ENCODE data around the gene ZNF22. TPM values are rescaled to one million over a fixed set of nuclear protein-coding genes. Genes with fewer than 3 reads are reported as not detected.
A peak's percentile ranks its signal among the peaks of the same experiment; 100 is the strongest.

ZNF22 gene
- polyA plus RNA-seq, 3 donors from 2014 or later, result 53.4 to 73.5 (median 58.8) TPM

- no peak overlapping the region for H3K4me3 Mint-ChIP-seq
- H3K4me1 Mint-ChIP-seq, result peaks cover 31 to 42% of the 10 kb centered on the region in 2 donors
- H3K27ac Mint-ChIP-seq, result peak overlapping the region in 4 of 6 donors; percentile 14 to 74 (median 50)
- no peak for DNase-seq
- H3K9me3 Mint-ChIP-seq, result no peaks in the 10 kb centered on the region
- peaks cover 9 to 33% (median 16%) of the 10 kb centered on the region in 3 donors for H3K36me3 Mint-ChIP-seq
- H3K27me3 Mint-ChIP-seq (ENCODE audit: low read depth in 3 of 3), result peaks cover 0 to 7% (median 0%) of the 10 kb centered on the region in 3 donors
Observed at GRCh38 chr10:44993922-44994751, 6.6 kb upstream of the ZNF22 start.

- H3K27me3 Mint-ChIP-seq (ENCODE audit: low read depth in 3 of 3), result peaks cover 0 to 8% (median 0%) of the 10 kb centered on the region in 3 donors
- peak overlapping the region in 2 of 5 donors; percentile 18 to 38 for H3K4me3 Mint-ChIP-seq
- peaks cover 8 to 25% (median 15%) of the 10 kb centered on the region in 3 donors for H3K36me3 Mint-ChIP-seq
- H3K9me3 Mint-ChIP-seq, result no peaks in the 10 kb centered on the region
- peak overlapping the region; percentile 46 to 74 (median 68) for H3K27ac Mint-ChIP-seq
- peaks cover 35 to 45% of the 10 kb centered on the region in 2 donors for H3K4me1 Mint-ChIP-seq
- DNase-seq, result no peak
Observed at GRCh38 chr10:44994752-44995530, 5.8 kb upstream of the ZNF22 start.

GRCh38 chr10:44995581-44995913 lies 5.2 kb upstream of the ZNF22 start:
- peaks cover 1 to 8% (median 3%) of the 10 kb centered on the region in 3 donors for H3K27me3 Mint-ChIP-seq (ENCODE audit: low read depth in 3 of 3)
- peak in 2 of 3 donors; percentile 22 to 23 for DNase-seq
- peak overlapping the region in 4 of 5 donors; percentile 1 to 54 (median 28) for H3K4me3 Mint-ChIP-seq
- peak overlapping the region; percentile 46 to 81 (median 72) for H3K27ac Mint-ChIP-seq
- H3K4me1 Mint-ChIP-seq, result peaks cover 41 to 51% of the 10 kb centered on the region in 2 donors
- no peaks in the 10 kb centered on the region for H3K9me3 Mint-ChIP-seq
- H3K36me3 Mint-ChIP-seq, result peaks cover 4 to 19% (median 10%) of the 10 kb centered on the region in 3 donors

- Mint-ChIP-seq H3K36me3 (peaks cover 4 to 15% (median 7%) of the 10 kb centered on the region in 3 donors), H3K4me3 (peak overlapping the region in 4 of 5 donors; percentile 1 to 54 (median 28)), H3K27me3 (ENCODE audit: low read depth in 3 of 3) (peaks cover 2 to 8% (median 4%) of the 10 kb centered on the region in 3 donors), H3K4me1 (peaks cover 45 to 53% of the 10 kb centered on the region in 2 donors), H3K9me3 (no peaks in the 10 kb centered on the region), H3K27ac (peak overlapping the region; percentile 46 to 81 (median 72))
- no peak for DNase-seq
Observed at GRCh38 chr10:44995914-44996669, 4.6 kb upstream of the ZNF22 start.

- Mint-ChIP-seq H3K27ac (peak overlapping the region in 1 of 6 donors; percentile 35), H3K4me1 (peaks cover 56 to 60% of the 10 kb centered on the region in 2 donors), H3K4me3 (no peak overlapping the region), H3K9me3 (no peaks in the 10 kb centered on the region), H3K27me3 (ENCODE audit: low read depth in 3 of 3) (peaks cover 2 to 8% (median 4%) of the 10 kb centered on the region in 3 donors), H3K36me3 (peaks cover 0 to 9% (median 3%) of the 10 kb centered on the region in 3 donors)
- no peak for DNase-seq
Observed at GRCh38 chr10:44997105-44997748, 3.5 kb upstream of the ZNF22 start.

GRCh38 chr10:44998146-44998631 lies 2.5 kb upstream of the ZNF22 start:
- no peak overlapping the region for H3K4me3 Mint-ChIP-seq
- H3K9me3 Mint-ChIP-seq, result no peaks in the 10 kb centered on the region
- H3K4me1 Mint-ChIP-seq, result peaks cover 66 to 69% of the 10 kb centered on the region in 2 donors
- no peak for DNase-seq
- peaks cover 2 to 8% (median 4%) of the 10 kb centered on the region in 3 donors for H3K27me3 Mint-ChIP-seq (ENCODE audit: low read depth in 3 of 3)
- H3K27ac Mint-ChIP-seq, result no peak overlapping the region
- peaks cover 0 to 10% (median under 1%) of the 10 kb centered on the region in 3 donors for H3K36me3 Mint-ChIP-seq

- Mint-ChIP-seq H3K4me3 (peak overlapping the region; percentile 84 to 94 (median 90)), H3K27me3 (ENCODE audit: low read depth in 3 of 3) (peaks cover 2 to 8% (median 4%) of the 10 kb centered on the region in 3 donors), H3K27ac (peak overlapping the region; percentile 88 to 96 (median 92)), H3K36me3 (peaks cover 18 to 23% (median 18%) of the 10 kb centered on the region in 3 donors), H3K9me3 (peaks cover 0 to 8% (median 0%) of the 10 kb centered on the region in 6 donors), H3K4me1 (peaks cover 71% of the 10 kb centered on the region in 2 donors)
- no peak for DNase-seq
Observed at GRCh38 chr10:45000138-45000751, 478 bp upstream of the ZNF22 start.

GRCh38 chr10:45001381-45002148 lies 842 bp downstream of the ZNF22 start:
- H3K4me3 Mint-ChIP-seq, result peak overlapping the region; percentile 93 to 95 (median 93)
- peaks cover 18 to 30% (median 19%) of the 10 kb centered on the region in 3 donors for H3K36me3 Mint-ChIP-seq
- peaks cover 2 to 6% (median 4%) of the 10 kb centered on the region in 3 donors for H3K27me3 Mint-ChIP-seq (ENCODE audit: low read depth in 3 of 3)
- DNase-seq, result peak; percentile 54 to 62 (median 56)
- peaks cover 0 to 8% (median 0%) of the 10 kb centered on the region in 6 donors for H3K9me3 Mint-ChIP-seq
- H3K4me1 Mint-ChIP-seq, result peaks cover 64 to 69% of the 10 kb centered on the region in 2 donors
- H3K27ac Mint-ChIP-seq, result peak overlapping the region; percentile 91 to 97 (median 94)

GRCh38 chr10:45003432-45004000 lies 2.8 kb downstream of the ZNF22 start:
- peak overlapping the region; percentile 41 to 96 (median 85) for H3K27ac Mint-ChIP-seq
- no peak for DNase-seq
- peaks cover 18 to 30% (median 19%) of the 10 kb centered on the region in 3 donors for H3K36me3 Mint-ChIP-seq
- H3K4me3 Mint-ChIP-seq, result peak overlapping the region in 4 of 5 donors; percentile 9 to 69 (median 39)
- peaks cover 0 to 8% (median 0%) of the 10 kb centered on the region in 6 donors for H3K9me3 Mint-ChIP-seq
- peaks cover 2 to 4% (median 4%) of the 10 kb centered on the region in 3 donors for H3K27me3 Mint-ChIP-seq (ENCODE audit: low read depth in 3 of 3)
- peaks cover 52 to 66% of the 10 kb centered on the region in 2 donors for H3K4me1 Mint-ChIP-seq

GRCh38 chr10:45004661-45005060 lies 3.9 kb downstream of the ZNF22 start:
- peak overlapping the region in 1 of 5 donors; percentile 21 for H3K4me3 Mint-ChIP-seq

GRCh38 chr10:45005284-45005683 lies 4.6 kb downstream of the ZNF22 start:
- DNase-seq, result no peak
- peaks cover 2 to 4% (median 2%) of the 10 kb centered on the region in 3 donors for H3K27me3 Mint-ChIP-seq (ENCODE audit: low read depth in 3 of 3)
- peaks cover 0 to 8% (median 0%) of the 10 kb centered on the region in 6 donors for H3K9me3 Mint-ChIP-seq
- peak overlapping the region in 5 of 6 donors; percentile 53 to 91 (median 65) for H3K27ac Mint-ChIP-seq
- H3K4me1 Mint-ChIP-seq, result peaks cover 45 to 58% of the 10 kb centered on the region in 2 donors
- H3K4me3 Mint-ChIP-seq, result peak overlapping the region in 1 of 5 donors; percentile 15
- peaks cover 18 to 30% (median 19%) of the 10 kb centered on the region in 3 donors for H3K36me3 Mint-ChIP-seq

More at GRCh38 chr10:45004661-45005060, 3.9 kb downstream of the ZNF22 start:
- Mint-ChIP-seq H3K27ac (peak overlapping the region in 5 of 6 donors; percentile 55 to 91 (median 76)), H3K9me3 (peaks cover 0 to 8% (median 0%) of the 10 kb centered on the region in 6 donors), H3K4me1 (peaks cover 52 to 64% of the 10 kb centered on the region in 2 donors), H3K27me3 (ENCODE audit: low read depth in 3 of 3) (peaks cover 2 to 4% (median 3%) of the 10 kb centered on the region in 3 donors), H3K36me3 (peaks cover 18 to 30% (median 19%) of the 10 kb centered on the region in 3 donors)
- no peak for DNase-seq

All from immature natural killer cell (primary cell).